Activated gamma-delta T cell treated with anti-CD3 and anti-CD28 coated beads, Interleukin-2, amount 50 U/mL, for 16 hours (primary cell): Measurements from ENCODE around the gene SPACA7.

Experiments used
- DNase-seq: peaks from one replicate; pipeline ENCODE4 v3.0.0-alpha.2; 2020; ENCODE audit warnings: low read depth

The SPACA7 gene

DNA sequence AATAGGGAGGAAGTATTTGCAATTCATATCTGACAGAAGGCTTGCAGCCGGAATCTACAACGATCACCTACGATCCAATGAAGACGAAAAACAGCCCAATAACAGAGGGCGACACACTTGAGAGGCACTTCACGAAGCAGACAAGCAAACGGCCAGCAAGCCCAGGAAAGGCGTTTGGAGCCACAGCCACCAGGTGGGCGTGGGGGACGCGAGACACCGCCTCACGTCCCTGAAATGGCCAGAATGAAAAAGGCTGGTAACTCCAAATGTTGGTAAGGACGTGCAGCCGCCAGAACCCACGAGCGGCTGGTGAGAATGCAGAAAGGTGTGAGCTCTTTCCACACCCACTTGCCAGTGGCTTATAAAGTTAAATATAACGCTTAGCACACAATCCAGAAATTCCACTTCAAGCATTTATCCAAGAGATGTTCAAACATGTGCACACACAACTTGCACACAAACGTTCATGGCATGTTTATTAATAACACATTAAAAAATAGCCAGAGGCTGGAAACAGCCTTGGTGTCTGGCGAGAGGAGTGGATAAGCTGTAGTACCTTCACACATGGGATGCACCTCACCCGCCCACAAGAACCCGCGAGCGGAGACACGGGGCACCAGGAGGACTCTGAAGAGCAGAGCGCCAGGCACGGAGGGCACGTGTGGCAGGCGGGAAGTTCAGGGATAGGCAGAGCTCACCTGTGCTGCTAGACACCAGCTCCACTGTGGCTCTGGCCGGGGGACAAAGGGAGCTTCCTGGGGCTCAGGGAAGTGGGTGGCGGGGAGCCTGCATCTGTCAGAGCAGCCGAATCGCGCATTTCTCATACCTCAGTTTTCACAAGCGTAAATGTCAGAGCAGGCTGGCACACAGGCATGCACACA lies 89.3 kb downstream of the SPACA7 start:
- no peak for DNase-seq

DNA sequence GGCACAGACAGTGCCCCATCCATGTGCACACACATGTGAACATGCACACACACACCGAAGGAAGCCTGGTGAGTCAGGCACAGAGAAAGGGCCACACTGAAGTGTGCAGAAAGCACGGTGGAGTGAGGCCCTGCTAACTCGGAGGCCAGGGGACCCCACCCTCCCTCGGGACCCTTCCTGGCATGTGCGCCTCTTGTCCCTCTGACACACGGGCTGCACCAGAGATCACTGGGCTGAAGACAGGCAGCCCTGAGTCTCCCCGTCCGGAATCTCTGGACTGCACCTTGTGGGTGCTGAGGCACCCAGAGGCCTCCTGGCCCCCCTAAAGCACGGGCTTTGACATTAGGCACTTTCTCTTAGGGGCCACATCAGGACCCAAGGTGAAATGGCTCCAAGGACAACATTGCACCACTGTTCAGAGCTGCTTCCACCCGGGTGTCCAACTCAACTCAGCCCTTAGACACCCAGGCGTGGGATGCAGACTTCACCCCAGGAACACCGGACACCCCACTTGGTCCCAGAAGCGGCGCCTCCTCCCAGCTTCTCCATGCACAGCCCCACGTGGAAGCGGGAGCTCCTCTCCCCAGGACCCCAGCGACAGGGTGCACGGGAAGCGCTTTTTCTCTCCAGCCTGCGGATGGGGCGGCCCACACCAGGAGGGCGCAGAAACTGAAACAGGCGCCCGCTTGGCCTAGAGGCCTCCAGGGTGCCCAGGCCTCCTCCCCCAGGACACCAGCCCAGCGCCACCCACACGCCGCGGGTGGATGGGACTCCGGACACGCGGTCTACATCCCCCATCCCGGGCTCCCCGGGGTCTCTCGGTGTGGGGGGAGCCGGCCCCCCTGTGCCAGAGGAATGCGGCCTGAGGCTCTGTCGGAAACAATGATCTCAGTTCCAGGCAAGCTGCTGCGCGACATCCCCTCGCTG lies 90.2 kb downstream of the SPACA7 start:
- no peak for DNase-seq

DNA sequence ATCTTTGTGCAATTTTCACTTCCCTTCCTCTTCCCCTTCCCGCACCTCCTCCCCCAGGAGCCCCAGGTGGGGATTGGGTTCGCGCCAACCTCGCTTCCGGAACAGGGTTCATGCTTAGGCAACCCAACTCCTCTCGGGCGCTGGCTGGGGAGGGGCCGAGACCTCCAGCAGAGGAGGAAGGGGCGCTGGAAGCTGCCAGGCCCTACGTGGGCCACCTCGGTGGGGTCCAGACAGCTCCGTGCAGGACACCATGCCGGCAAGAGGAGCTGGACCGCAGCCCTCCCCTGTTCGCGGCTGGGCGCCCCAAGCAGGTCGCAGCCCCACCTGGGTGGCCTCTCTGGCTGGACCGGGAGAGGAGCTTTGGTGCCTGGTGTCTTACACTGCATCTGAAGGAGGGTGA lies 91.1 kb downstream of the SPACA7 start:
- DNase-seq, result no peak

DNA sequence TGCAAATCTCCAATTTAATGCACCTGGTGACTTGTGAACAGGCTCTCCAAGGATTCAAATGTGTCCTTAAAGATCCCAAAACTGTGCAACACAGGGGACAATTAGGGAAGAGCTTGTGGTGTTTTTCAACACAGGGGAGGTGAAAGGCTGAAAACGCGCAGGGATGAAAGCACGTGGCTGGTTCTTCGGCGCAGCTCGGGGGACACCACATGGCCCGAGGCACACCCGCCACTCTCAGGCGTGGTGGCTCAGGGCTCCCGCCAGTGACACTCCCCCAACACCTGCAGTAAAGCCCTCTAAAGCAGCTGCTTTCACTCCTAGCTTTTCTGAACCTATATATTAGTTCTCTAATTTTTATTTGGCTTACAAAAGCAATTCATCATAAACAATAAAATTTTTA lies 91.9 kb downstream of the SPACA7 start:
- no peak for DNase-seq

DNA sequence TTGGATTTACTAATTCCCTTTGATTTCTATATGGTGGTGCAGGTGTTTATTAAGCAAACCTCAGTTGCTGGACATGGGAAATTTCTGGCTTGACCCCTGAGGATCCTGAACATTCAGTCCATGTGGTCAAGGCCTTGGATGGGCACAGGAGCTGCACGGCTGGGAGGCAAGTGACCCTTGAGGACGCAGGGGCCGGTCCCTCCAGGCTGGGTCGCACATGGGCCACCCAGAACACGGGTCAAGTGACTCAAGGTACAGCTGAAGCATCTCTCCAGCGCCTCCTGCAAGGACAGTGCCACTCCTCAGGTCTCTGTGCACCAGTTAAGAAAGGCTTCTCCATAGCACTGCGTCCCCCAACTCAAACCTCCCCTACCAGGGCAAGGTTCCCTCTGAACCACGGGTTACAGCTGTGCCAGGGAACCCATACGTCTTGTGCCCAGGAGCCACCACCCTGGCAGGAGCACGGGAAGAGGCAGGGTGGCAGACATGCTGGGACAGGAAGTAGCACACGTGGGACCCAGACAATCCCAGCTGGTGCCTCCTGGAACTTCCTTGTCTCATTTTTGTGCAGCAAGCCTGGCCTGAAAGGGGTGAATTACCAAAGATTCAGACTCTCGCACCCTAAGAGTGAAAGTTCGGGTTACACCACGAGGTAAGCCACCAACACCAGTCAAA lies 93.1 kb downstream of the SPACA7 start:
- DNase-seq, result no peak

DNA sequence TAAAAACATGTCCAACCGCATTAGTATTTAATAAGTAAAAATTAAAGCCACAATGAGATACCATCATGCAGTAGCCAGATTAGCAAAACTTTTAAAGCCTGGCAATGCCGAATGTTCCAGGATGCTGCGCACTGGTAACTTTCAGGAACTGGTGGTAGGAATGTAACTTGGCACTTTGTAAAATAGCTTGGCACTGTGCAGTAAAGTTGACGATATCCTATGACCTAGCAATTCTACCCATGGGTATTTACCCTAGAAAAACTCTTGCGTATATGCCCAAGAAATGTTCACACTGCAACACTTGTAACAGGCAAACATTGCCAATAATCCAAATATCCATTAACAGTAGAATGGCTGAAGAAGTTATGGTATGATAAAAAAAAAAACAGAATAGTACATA lies 97.7 kb downstream of the SPACA7 start:
- no peak for DNase-seq

DNA sequence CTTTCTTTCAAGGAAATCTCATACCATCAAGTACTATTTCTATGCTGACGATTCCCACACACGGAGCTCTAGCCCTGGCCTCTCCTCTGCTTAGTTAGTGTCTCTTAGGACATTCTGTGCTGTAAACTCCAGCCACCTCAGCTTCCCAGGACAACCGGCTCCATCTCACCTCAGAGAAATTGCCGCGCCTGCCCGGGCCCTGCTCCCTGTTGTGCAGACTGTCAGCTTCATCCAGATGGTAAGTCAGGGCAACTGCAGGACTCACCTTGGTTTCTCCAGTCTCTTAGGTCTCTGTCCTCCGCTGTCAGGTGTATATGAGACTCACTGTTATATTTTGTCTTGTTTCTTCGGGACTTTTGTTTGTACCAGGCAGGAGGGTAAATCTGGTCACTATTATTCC lies 98.7 kb downstream of the SPACA7 start:
- no peak for DNase-seq

DNA sequence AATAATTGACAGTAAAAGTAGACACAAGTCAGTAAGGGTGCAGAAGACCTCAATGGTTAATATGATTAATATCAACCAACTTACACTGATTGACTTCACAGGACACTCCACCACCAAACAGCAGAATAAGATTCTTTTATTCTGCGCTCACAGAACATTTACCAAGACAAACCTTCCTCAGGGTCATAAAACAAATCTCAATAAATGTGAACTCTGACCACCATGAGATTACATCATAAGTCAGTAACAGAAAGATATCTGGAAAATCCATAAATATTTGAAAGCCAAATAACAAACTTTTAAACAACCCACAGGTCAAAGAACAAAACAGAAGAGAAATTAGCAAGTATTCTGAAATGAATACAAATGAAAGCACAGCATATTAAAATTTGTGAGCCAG lies 99.7 kb downstream of the SPACA7 start:
- no peak for DNase-seq

DNA sequence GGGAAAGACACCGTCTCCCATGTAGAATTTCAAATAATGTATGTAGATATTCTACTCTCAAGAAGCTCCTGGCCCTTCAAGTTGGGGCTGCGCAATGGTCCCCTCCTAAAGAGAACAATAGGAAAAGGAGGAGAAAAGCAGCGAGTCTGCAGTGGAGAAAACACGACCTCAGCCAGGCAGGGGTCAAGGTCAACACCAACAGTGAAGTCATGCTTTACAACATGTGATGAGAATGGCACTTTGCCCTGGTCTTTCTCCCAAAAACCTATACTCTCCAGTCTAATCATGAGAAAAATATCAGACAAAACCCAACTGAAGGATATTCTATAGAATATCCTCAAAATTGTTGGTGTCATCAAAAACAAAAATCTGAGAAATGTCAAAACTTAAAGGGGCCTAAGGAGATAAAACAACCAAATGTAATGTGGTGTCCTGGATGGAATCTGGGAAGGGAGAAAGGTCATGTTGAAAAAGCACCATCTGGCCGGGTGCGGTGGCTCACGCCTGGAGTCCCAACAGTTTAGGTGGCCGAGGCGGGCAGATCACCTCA lies 101.0 kb downstream of the SPACA7 start:
- DNase-seq, result no peak

DNA sequence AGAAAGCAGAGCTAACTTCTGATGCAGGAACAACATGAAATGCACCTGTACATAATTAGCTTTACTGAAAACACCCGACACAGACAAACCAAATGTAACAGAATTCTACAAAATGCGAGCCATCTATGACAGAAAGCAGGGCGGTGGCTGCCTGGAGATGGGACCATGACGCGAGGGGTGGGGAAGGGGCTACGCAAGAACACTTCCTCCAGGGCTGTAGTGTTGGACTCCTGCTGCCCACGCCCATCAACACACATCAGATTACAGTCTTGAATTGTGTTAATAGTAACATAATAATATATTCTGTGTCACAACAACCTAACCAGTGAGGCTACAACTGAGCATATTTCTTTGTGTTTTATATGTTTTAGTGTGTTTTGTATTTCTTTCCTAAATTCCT lies 103.2 kb downstream of the SPACA7 start:
- DNase-seq, result no peak

DNA sequence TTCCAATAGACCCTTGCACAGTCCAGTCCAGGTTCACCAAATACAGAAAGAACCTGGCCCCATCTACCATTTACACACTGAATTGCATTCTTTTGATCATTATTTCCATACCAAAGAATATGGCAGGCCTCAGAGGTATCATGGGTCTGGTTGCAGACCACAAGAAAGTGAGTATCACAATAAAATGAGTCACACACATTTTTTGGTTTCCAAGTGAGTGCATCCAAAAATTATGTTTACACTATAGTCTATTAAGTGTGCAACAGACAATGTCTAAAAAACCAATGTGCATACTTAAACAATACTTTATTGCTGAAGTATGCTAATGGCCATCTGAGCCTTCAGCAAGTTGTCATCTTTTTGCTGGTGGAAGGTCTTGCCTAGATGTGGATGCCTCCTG lies 105.3 kb downstream of the SPACA7 start:
- no peak for DNase-seq

DNA sequence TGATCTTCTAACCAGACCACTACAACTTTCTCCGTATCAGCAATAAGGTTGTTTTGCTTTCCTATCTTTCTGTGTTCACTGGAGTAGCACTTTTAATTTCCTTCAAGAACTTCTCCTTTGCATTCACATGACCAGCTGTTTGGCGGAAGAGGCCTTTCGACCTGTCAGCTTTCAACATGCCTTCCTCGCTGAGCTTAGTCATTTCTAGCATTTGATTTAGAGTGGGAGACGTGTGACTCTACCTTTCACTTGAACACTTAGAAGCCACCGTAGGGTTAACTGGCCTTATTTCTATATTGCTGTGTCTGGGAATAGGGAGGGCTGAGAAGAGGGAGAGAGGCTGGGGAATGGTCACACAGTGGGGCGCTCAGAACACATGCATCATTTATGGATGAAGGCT lies 107.1 kb downstream of the SPACA7 start:
- DNase-seq, result no peak
